Lung microvascular endothelial cell (primary cell): Measurements from ENCODE around the gene DGUOK. TPM values are rescaled to one million over a fixed set of nuclear protein-coding genes. Genes with fewer than 3 reads are reported as not detected.

Source experiments
- DNase-seq, 2 donors: peaks; one replicate each; pipeline versions ENCODE4 v3.0.0 to v3.0.0-alpha.2; 2010; ENCODE audit warnings: low read depth in 2 of 2
- total RNA-seq: library from RNA; depleted of rRNA; stranded (reverse); fragments of >200 nt; gene quantifications from 2 replicates; pipeline ENCODE4 v1.2.1, GENCODE V29; 2014

DGUOK gene
- total RNA-seq, 1 donor from 2014 or later = 33.7 TPM

GRCh38 chr2:73997813-73998212, 71.1 kb downstream of the DGUOK start:
- no peak for DNase-seq

- DNase-seq = no peak
These were observed 71.8 kb downstream of the DGUOK start for GRCh38 chr2:73998451-73998850.

- no peak for DNase-seq
These were observed 72.3 kb downstream of the DGUOK start for GRCh38 chr2:73998933-73999332.

- DNase-seq = no peak
These were observed 73.4 kb downstream of the DGUOK start for GRCh38 chr2:73999881-74000597.

- DNase-seq = no peak
These were observed 74.0 kb downstream of the DGUOK start for GRCh38 chr2:74000666-74001065.

- no peak for DNase-seq
These were observed 74.4 kb downstream of the DGUOK start for GRCh38 chr2:74001121-74001520.

- peak in 1 of 2 donors; percentile 27 for DNase-seq
These were observed 75.3 kb downstream of the DGUOK start for GRCh38 chr2:74001781-74002504.

GRCh38 chr2:74002505-74003421, 76.1 kb downstream of the DGUOK start:
- peak; percentile 88 to 89 for DNase-seq

GRCh38 chr2:74003494-74004211, 77.0 kb downstream of the DGUOK start:
- no peak for DNase-seq

GRCh38 chr2:74004212-74005182, 77.8 kb downstream of the DGUOK start:
- DNase-seq = no peak

- no peak for DNase-seq
These were observed 79.1 kb downstream of the DGUOK start for GRCh38 chr2:74005786-74006185.

- DNase-seq = no peak
These were observed 79.8 kb downstream of the DGUOK start for GRCh38 chr2:74006459-74006858.

GRCh38 chr2:74007121-74007520, 80.4 kb downstream of the DGUOK start:
- DNase-seq = no peak

- no peak for DNase-seq
These were observed 81.0 kb downstream of the DGUOK start for GRCh38 chr2:74007711-74008110.

Other genes with a start within 250 kb of the DGUOK start
- gene TPRKB, start 189.5 kb upstream of the DGUOK start, total RNA-seq = 20.4 and 30.3 TPM in 2 replicates
- gene DUSP11, start 146.8 kb upstream of the DGUOK start, total RNA-seq = 16.6 and 19.8 TPM in 2 replicates
- gene C2orf78, start 142.7 kb upstream of the DGUOK start, total RNA-seq = not detected in 2 replicates
- gene STAMBP, start 97.9 kb upstream of the DGUOK start, total RNA-seq = 8.9 and 13.3 TPM in 2 replicates
- not detected in 2 replicates for gene ACTG2, start 33.9 kb upstream of the DGUOK start, total RNA-seq
- gene TET3, start 58.0 kb downstream of the DGUOK start, total RNA-seq = 3.1 and 4.0 TPM in 2 replicates
- gene BOLA3, start 221.0 kb downstream of the DGUOK start, total RNA-seq = 15.1 and 16.1 TPM in 2 replicates